Body of pancreas (tissue), 4 donors: ENCODE results near the gene SLC34A1. TPM values are rescaled to one million over a fixed set of nuclear protein-coding genes. Genes with fewer than 3 reads are reported as not detected.

ENCODE experiments used
- ATAC-seq: fragments of 150-250 bp; one replicate; pipeline ENCODE4 v1.9.1; 2016
- DNase-seq, 4 donors: peaks; one replicate each; pipeline ENCODE4 v3.0.0-alpha.2; 2019
- H3K27ac ChIP-seq, 4 donors: fragments of 200-600 bp; sonication (generic); 1 replicate in 3 of 4; 2 replicates in 1 of 4; pipeline versions ENCODE4 v1.5.1 to v1.6.1; 2016 to 2019; ENCODE audit warnings: mild to moderate bottlenecking in 1 of 4, mixed read lengths in 1 of 4, moderate library complexity in 1 of 4
- H3K27me3 ChIP-seq, 2 donors: fragments of 200-600 bp; sonication (generic); one replicate each; pipeline ENCODE4 v1.6.0; 2016; ENCODE audit warnings: mild to moderate bottlenecking in 1 of 2
- H3K36me3 ChIP-seq, 2 donors: fragments of 200-600 bp; sonication (generic); replicated peaks in 1 of 2; 2 replicates each; pipeline ENCODE4 v1.5.1; 2016; ENCODE audit warnings: low read depth in 2 of 2; ENCODE audit not compliant: insufficient read depth in 1 of 2
- H3K4me1 ChIP-seq: fragments of 200-600 bp; sonication (generic); one replicate; pipeline ENCODE4 v1.6.0; 2016
- H3K4me3 ChIP-seq, 2 donors: fragments of 200-600 bp; sonication (generic); 1 replicate in 1 of 2; 2 replicates in 1 of 2; pipeline ENCODE4 v1.5.1; 2016 to 2019
- H3K9me3 ChIP-seq, 3 donors: fragments of 200-600 bp; sonication (generic); 1 replicate in 2 of 3; 2 replicates in 1 of 3; pipeline ENCODE4 v1.5.1; 2016
- POLR2A ChIP-seq, 3 donors: fragments of 450-650 bp; IDR thresholded peaks; one replicate each; pipeline ENCODE4 v1.6.1; 2016; ENCODE audit warnings: antibody characterized with exemption in 3 of 3, mild to moderate bottlenecking in 2 of 3
- WGBS, 2 donors: methylation state at CpG; one replicate each; pipeline ENCODE4 v1.1.5; 2017; 5-methylcytosine and 5-hydroxymethylcytosine counted together
- intact Hi-C: fragments of 100-400 bp; cut with DNase I; formaldehyde crosslinking; loops from one replicate; pipeline ENCODE4 v1.15.1; 2023
- total RNA-seq, 2 donors: library from RNA; depleted of rRNA; stranded (reverse); fragments of >200 nt; gene quantifications; one replicate each; pipeline ENCODE4 v1.1.0, GENCODE V29; 2016
- TF ChIP-seq, protein P1 (sequence below), 7 experiments: fragments of 450-650 bp in 4 of 7; fragments of 200-600 bp in 3 of 7; sonication (generic) in 3 of 7; IDR thresholded peaks; one replicate each; pipeline ENCODE4 v1.5.1; 2016 to 2019; ENCODE audit warnings: antibody characterized with exemption in 7 of 7

SLC34A1 gene
- total RNA-seq, 2 donors from 2014 or later = not detected

- no peaks in the 10 kb centered on the region for H3K27me3 ChIP-seq
- no peak for ATAC-seq
- WGBS, 2 donors = 92 to 94% methylated on average over 6 of the region's 6 CpGs
- H3K9me3 ChIP-seq = no peaks in the 10 kb centered on the region
- TF ChIP-seq, protein P1, sequence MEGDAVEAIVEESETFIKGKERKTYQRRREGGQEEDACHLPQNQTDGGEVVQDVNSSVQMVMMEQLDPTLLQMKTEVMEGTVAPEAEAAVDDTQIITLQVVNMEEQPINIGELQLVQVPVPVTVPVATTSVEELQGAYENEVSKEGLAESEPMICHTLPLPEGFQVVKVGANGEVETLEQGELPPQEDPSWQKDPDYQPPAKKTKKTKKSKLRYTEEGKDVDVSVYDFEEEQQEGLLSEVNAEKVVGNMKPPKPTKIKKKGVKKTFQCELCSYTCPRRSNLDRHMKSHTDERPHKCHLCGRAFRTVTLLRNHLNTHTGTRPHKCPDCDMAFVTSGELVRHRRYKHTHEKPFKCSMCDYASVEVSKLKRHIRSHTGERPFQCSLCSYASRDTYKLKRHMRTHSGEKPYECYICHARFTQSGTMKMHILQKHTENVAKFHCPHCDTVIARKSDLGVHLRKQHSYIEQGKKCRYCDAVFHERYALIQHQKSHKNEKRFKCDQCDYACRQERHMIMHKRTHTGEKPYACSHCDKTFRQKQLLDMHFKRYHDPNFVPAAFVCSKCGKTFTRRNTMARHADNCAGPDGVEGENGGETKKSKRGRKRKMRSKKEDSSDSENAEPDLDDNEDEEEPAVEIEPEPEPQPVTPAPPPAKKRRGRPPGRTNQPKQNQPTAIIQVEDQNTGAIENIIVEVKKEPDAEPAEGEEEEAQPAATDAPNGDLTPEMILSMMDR (IDR thresholded peaks at IDR 0.05) = no peak
- no peak for TF ChIP-seq POLR2A (IDR thresholded peaks at IDR 0.05)
- H3K36me3 ChIP-seq = no peaks in the 10 kb centered on the region
- no peak for DNase-seq
- peaks cover 37% of the 10 kb centered on the region for H3K4me1 ChIP-seq
- H3K27ac ChIP-seq = no peak overlapping the region
- H3K4me3 ChIP-seq = no peak overlapping the region
- intact Hi-C loops = no loop called here
Observed at GRCh38 chr5:177344891-177345290, 39.3 kb upstream of the SLC34A1 start.

DNA sequence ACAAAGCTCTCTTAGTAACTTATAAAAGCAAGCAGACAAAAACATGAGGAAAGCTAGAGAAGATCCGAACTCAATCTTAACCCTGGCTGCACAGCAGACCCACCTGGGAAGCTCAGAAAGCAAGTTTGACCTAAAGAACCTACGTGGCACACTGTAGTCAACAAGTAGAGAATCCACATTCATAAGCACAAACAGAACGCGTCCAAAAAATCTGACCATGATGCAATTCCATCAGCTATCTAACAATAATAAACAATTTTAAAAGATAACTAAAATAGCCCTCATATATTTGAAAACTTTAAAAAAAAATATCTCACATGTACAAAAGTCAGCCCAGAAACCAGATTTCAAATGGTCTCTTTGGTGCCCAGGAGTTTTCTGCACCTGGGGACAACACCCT, 37.4 kb upstream of the SLC34A1 start:
- Histone ChIP-seq H3K9me3 (no peaks in the 10 kb centered on the region), H3K27me3 (no peaks in the 10 kb centered on the region), H3K36me3 (no peaks in the 10 kb centered on the region), H3K27ac (no peak overlapping the region), H3K4me1 (peaks cover 47% of the 10 kb centered on the region), H3K4me3 (no peak overlapping the region)
- no peak for TF ChIP-seq POLR2A (IDR thresholded peaks at IDR 0.05)
- TF ChIP-seq, protein P1 (IDR thresholded peaks at IDR 0.05) = no peak
- ATAC-seq = no peak
- 35 to 49% methylated on average over 4 of the region's 4 CpGs for WGBS, 2 donors
- intact Hi-C loops = no loop called here
- no peak for DNase-seq

DNA sequence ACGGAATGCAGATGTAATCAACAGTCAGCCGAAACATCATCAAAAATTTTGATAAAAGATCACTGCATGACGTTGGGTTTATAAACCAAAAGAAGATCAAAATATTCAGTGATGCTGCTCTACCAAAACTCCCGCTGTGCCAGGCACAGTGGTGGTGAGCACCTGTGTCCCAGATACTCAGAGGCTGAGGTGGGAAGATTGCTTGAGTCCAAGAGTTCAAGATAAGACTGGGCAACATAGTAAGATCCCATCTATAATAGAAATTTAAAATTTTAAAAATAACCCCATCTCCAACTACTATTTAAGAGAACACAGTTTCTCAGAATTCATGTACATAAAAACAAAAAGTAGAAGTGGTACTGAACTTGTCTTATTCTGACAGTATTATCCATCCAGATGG, 36.5 kb upstream of the SLC34A1 start:
- Histone ChIP-seq H3K4me3 (no peak overlapping the region), H3K9me3 (no peaks in the 10 kb centered on the region), H3K27me3 (no peaks in the 10 kb centered on the region), H3K27ac (no peak overlapping the region), H3K4me1 (peaks cover 52% of the 10 kb centered on the region), H3K36me3 (no peaks in the 10 kb centered on the region)
- TF ChIP-seq POLR2A (IDR thresholded peaks at IDR 0.05) = no peak
- TF ChIP-seq, protein P1 (IDR thresholded peaks at IDR 0.05) = no peak
- intact Hi-C loops = no loop called here
- ATAC-seq (no peak), DNase-seq (no peak)
- 50 to 64% methylated on average over 4 of the region's 4 CpGs for WGBS, 2 donors

- Histone ChIP-seq H3K36me3 (no peaks in the 10 kb centered on the region), H3K27me3 (no peaks in the 10 kb centered on the region), H3K4me3 (no peak overlapping the region), H3K27ac (no peak overlapping the region), H3K4me1 (peaks cover 52% of the 10 kb centered on the region), H3K9me3 (no peaks in the 10 kb centered on the region)
- intact Hi-C loops = no loop called here
- 35 to 45% methylated on average over 3 of the region's 3 CpGs for WGBS, 2 donors
- no peak for ATAC-seq
- no peak for DNase-seq
- TF ChIP-seq POLR2A (IDR thresholded peaks at IDR 0.05) = no peak
- TF ChIP-seq, protein P1 (IDR thresholded peaks at IDR 0.05) = no peak
Observed at GRCh38 chr5:177349362-177349647, 34.9 kb upstream of the SLC34A1 start.

- Histone ChIP-seq H3K27me3 (no peaks in the 10 kb centered on the region), H3K36me3 (no peaks in the 10 kb centered on the region), H3K4me3 (peak overlapping the region; percentile 3 to 12), H3K4me1 (peaks cover 52% of the 10 kb centered on the region), H3K9me3 (no peaks in the 10 kb centered on the region), H3K27ac (peak overlapping the region in 1 of 4 donors; percentile 12)
- TF ChIP-seq, protein P1 (IDR thresholded peaks at IDR 0.05) = no peak
- no peak for TF ChIP-seq POLR2A (IDR thresholded peaks at IDR 0.05)
- intact Hi-C loops = no loop called here
- DNase-seq (no peak), ATAC-seq (no peak)
- 37 to 52% methylated on average over 5 of the region's 5 CpGs for WGBS, 2 donors
Observed at GRCh38 chr5:177349762-177350161, 34.5 kb upstream of the SLC34A1 start.
